Measurements from ENCODE around the gene CERS5. TPM values are rescaled to one million over a fixed set of nuclear protein-coding genes. Genes with fewer than 3 reads are reported as not detected.

The CERS5 gene
- total RNA-seq, 4 donors from 2014 or later = 23.4 to 27.9 (median 26.4) TPM

DNA sequence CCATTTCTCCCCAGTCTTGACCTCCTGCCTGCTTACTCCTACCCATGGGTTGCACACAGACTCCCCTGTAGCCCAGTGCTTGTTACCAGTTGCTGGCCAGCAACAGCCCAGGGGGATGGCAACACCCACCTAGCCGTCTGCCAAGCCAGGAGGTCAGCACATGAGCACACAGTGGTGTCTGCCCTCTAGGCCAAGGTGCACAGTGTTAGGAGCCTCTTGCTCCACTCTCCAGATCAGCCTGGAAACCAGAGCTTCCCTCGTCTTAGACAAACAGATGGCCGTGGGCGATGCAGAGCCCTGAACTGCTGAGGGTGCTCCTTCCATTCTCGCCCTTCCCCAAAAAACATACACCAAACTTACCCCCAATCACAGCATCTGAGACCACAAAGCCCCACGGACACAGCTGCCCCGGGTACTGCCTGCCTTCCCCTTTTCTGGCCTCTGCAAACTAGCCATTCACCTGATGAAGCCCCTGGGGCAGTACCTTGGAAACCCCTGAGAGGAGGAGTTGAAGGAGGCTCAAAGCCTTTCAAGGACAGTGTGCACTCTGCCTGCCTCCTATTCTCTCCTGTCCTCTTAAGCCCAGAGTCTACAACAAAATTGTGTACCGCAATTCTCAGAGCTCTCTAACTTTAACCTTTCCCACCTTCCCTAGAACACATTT, 64.4 kb downstream of the CERS5 start:
- Histone ChIP-seq H3K4me3 (no peak overlapping the region), H3K36me3 (peaks cover 0 to 37% of the 10 kb centered on the region in 2 donors), H3K9me3 (no peaks in the 10 kb centered on the region), H3K4me1 (peaks cover 0 to 23% (median 10%) of the 10 kb centered on the region in 3 donors), H3K27me3 (no peaks in the 10 kb centered on the region), H3K27ac (peak overlapping the region in 3 of 4 donors; percentile 12 to 28 (median 24))
- ATAC-seq = no peak
- 77% methylated on average over 4 of the region's 8 CpGs; no CpG with 5 or more reads in 1 of the 2 donors for WGBS, 2 donors (ENCODE audit: low coverage in 1 of 2)
- TF ChIP-seq EP300 (IDR thresholded peaks at IDR 0.05) = no peak

- no peak for ATAC-seq
- H3K27me3 ChIP-seq = no peaks in the 10 kb centered on the region
- H3K27ac ChIP-seq = peak overlapping the region in 2 of 4 donors; percentile 12 to 28
- TF ChIP-seq, protein P1, sequence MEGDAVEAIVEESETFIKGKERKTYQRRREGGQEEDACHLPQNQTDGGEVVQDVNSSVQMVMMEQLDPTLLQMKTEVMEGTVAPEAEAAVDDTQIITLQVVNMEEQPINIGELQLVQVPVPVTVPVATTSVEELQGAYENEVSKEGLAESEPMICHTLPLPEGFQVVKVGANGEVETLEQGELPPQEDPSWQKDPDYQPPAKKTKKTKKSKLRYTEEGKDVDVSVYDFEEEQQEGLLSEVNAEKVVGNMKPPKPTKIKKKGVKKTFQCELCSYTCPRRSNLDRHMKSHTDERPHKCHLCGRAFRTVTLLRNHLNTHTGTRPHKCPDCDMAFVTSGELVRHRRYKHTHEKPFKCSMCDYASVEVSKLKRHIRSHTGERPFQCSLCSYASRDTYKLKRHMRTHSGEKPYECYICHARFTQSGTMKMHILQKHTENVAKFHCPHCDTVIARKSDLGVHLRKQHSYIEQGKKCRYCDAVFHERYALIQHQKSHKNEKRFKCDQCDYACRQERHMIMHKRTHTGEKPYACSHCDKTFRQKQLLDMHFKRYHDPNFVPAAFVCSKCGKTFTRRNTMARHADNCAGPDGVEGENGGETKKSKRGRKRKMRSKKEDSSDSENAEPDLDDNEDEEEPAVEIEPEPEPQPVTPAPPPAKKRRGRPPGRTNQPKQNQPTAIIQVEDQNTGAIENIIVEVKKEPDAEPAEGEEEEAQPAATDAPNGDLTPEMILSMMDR (IDR thresholded peaks at IDR 0.05) = no peak
- TF ChIP-seq POLR2A (IDR thresholded peaks at IDR 0.05) (no peak), EP300 (IDR thresholded peaks at IDR 0.05) (no peak), POLR2AphosphoS5 (IDR thresholded peaks at IDR 0.05) (no peak)
- peaks cover 0 to 23% (median 10%) of the 10 kb centered on the region in 3 donors for H3K4me1 ChIP-seq
- no peak overlapping the region for H3K4me3 ChIP-seq
- no peaks in the 10 kb centered on the region for H3K9me3 ChIP-seq
- H3K36me3 ChIP-seq = peaks cover 0 to 43% of the 10 kb centered on the region in 2 donors
- 50 to 70% methylated on average over 1 to 2 of the region's 2 CpGs for WGBS, 2 donors (ENCODE audit: low coverage in 1 of 2)
Observed at GRCh38 chr12:50102131-50102531, 65.0 kb downstream of the CERS5 start.

DNA sequence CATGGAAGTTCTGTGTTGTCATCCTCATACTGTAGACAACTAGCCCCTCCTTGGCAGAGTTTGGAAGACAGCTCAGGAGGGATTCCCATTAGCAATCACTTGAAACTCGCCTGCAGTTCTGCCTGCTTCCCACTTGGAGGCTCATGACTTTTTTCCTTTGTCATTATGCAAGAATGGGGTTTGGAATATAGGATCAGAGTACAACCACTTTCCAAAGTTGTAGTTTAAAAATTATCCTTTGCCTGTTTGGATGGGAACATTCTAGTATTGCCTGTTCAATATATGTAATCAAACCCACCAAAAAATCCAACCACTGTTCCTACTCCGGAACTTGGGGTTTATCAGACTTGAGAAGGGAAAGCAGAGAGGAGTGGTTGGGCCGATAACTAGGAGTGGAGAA, 65.5 kb downstream of the CERS5 start:
- H3K4me1 ChIP-seq = peaks cover 0 to 23% (median 10%) of the 10 kb centered on the region in 3 donors
- H3K4me3 ChIP-seq = no peak overlapping the region
- WGBS, 2 donors (ENCODE audit: low coverage in 1 of 2) = 62 to 76% methylated on average over 3 of the region's 3 CpGs
- TF ChIP-seq, protein P1 (IDR thresholded peaks at IDR 0.05) = peak in 2 of 4 experiments; percentile 40 to 49
- TF ChIP-seq POLR2A (IDR thresholded peaks at IDR 0.05) = no peak
- peak overlapping the region in 1 of 4 donors; percentile 12 for H3K27ac ChIP-seq
- H3K27me3 ChIP-seq = no peaks in the 10 kb centered on the region
- H3K9me3 ChIP-seq = no peaks in the 10 kb centered on the region
- H3K36me3 ChIP-seq = peaks cover 0 to 48% of the 10 kb centered on the region in 2 donors
- ATAC-seq = no peak

DNA sequence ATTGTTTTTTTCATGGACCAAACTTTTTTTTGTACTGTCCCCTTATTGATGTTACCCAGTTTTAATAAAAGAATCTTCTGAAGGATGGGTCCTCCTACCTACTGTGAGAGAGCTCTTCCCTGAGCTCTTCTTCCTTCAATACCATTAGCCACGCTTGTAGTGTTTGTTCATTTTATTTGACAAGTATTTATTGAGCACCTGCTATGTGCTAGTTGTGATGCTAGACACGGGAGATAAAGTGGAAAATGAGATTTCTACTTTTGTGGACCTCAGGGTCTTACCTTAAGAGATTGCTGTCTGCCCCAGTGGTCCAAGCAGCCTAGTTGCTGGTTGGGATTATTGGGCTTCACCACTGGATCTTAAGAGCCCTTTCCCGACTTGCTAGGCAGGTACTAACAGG, 66.6 kb downstream of the CERS5 start:
- Histone ChIP-seq H3K36me3 (peaks cover 0 to 59% of the 10 kb centered on the region in 2 donors), H3K9me3 (no peaks in the 10 kb centered on the region), H3K4me3 (no peak overlapping the region), H3K27ac (no peak overlapping the region), H3K4me1 (peaks cover 0 to 23% (median 10%) of the 10 kb centered on the region in 3 donors), H3K27me3 (no peaks in the 10 kb centered on the region)
- WGBS, 2 donors (ENCODE audit: low coverage in 1 of 2) = 74 to 91% methylated on average over 3 of the region's 3 CpGs
- no peak for ATAC-seq
- TF ChIP-seq EP300 (IDR thresholded peaks at IDR 0.05) (no peak), POLR2AphosphoS5 (IDR thresholded peaks at IDR 0.05) (no peak), POLR2A (IDR thresholded peaks at IDR 0.05) (no peak)
- TF ChIP-seq, protein P1 (IDR thresholded peaks at IDR 0.05) = no peak

GRCh38 chr12:50099302-50100008, 67.7 kb downstream of the CERS5 start:
- no peak overlapping the region for H3K27ac ChIP-seq
- no peaks in the 10 kb centered on the region for H3K27me3 ChIP-seq
- H3K36me3 ChIP-seq = peaks cover 0 to 70% of the 10 kb centered on the region in 2 donors
- no peaks in the 10 kb centered on the region for H3K9me3 ChIP-seq
- H3K4me1 ChIP-seq = peaks cover 0 to 13% (median 10%) of the 10 kb centered on the region in 3 donors
- no peak for TF ChIP-seq POLR2AphosphoS5 (IDR thresholded peaks at IDR 0.05)
- no peak for TF ChIP-seq POLR2A (IDR thresholded peaks at IDR 0.05)
- TF ChIP-seq, protein P1 (IDR thresholded peaks at IDR 0.05) = no peak
- TF ChIP-seq EP300 (IDR thresholded peaks at IDR 0.05) = no peak
- H3K4me3 ChIP-seq = no peak overlapping the region
- 47 to 59% methylated on average over 4 of the region's 5 CpGs for WGBS, 2 donors (ENCODE audit: low coverage in 1 of 2)
- ATAC-seq = peak; percentile 37
